ENCODE data around the gene MAMDC4.

GRCh38 chr9:136845465-136846260 is 6.5 kb upstream of the MAMDC4 start:
- TF ChIP-seq CTCF (IDR thresholded peaks at IDR 0.05; ENCODE audit: low read length) (no peak), EZH2phosphoT487 (IDR thresholded peaks at IDR 0.05; ENCODE audit: low read length) (no peak)

All from MM.1S (cell line).